Activated naive CD8-positive, alpha-beta T cell treated with anti-CD3 and anti-CD28 coated beads, Interleukin-2, amount 10 ng/mL, durations not matched to agents 7 days and 5 days (primary cell): ENCODE measurements around the gene SEMA4G. TPM values are rescaled to one million over a fixed set of nuclear protein-coding genes. Genes with fewer than 3 reads are reported as not detected.

Experiments used
- ATAC-seq: fragments of 150-1000 bp; cut with Tn5 transposase; one replicate; pipeline ENCODE4 v1.10.0; 2021; ENCODE audit warnings: low read depth, moderate library complexity
- POLR2A ChIA-PET: fragments of 350-600 bp; sonication (Branson Sonifier 250); formaldehyde crosslinking; loops from one replicate; lab custom pipeline; 2021; ENCODE audit warnings: antibody characterized with exemption; lab: Charles Lee
- DNase-seq: peaks from one replicate; pipeline ENCODE4 v3.0.0; 2021
- H3K27ac Mint-ChIP-seq: one replicate; pipeline ENCODE4 v1.8.0; 2022; ENCODE audit warnings: mild to moderate bottlenecking, mixed read lengths
- H3K27me3 Mint-ChIP-seq: one replicate; pipeline ENCODE4 v1.8.0; 2022; ENCODE audit warnings: mild to moderate bottlenecking, moderate library complexity, mixed read lengths
- H3K36me3 Mint-ChIP-seq: one replicate; pipeline ENCODE4 v1.8.0; 2021; ENCODE audit warnings: mild to moderate bottlenecking, mixed read lengths
- H3K4me1 Mint-ChIP-seq: one replicate; pipeline ENCODE4 v1.8.0; 2021; ENCODE audit warnings: mixed read lengths
- H3K4me3 Mint-ChIP-seq: one replicate; pipeline ENCODE4 v1.8.0; 2022; ENCODE audit warnings: mild to moderate bottlenecking, moderate library complexity, mixed read lengths
- H3K9me3 Mint-ChIP-seq: one replicate; pipeline ENCODE4 v1.8.0; 2021; ENCODE audit warnings: mixed read lengths
- total RNA-seq, 2 experiments: library from RNA; stranded (reverse); gene quantifications; one replicate each; pipeline ENCODE4 v1.2.3, GENCODE V29; 2021

Gene SEMA4G, protein sequence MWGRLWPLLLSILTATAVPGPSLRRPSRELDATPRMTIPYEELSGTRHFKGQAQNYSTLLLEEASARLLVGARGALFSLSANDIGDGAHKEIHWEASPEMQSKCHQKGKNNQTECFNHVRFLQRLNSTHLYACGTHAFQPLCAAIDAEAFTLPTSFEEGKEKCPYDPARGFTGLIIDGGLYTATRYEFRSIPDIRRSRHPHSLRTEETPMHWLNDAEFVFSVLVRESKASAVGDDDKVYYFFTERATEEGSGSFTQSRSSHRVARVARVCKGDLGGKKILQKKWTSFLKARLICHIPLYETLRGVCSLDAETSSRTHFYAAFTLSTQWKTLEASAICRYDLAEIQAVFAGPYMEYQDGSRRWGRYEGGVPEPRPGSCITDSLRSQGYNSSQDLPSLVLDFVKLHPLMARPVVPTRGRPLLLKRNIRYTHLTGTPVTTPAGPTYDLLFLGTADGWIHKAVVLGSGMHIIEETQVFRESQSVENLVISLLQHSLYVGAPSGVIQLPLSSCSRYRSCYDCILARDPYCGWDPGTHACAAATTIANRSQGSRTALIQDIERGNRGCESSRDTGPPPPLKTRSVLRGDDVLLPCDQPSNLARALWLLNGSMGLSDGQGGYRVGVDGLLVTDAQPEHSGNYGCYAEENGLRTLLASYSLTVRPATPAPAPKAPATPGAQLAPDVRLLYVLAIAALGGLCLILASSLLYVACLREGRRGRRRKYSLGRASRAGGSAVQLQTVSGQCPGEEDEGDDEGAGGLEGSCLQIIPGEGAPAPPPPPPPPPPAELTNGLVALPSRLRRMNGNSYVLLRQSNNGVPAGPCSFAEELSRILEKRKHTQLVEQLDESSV
- 1 to 10 TPM in 1 of 2 experiments, under 1 TPM in 1; 0.54 to 1.2 TPM for total RNA-seq

DNA sequence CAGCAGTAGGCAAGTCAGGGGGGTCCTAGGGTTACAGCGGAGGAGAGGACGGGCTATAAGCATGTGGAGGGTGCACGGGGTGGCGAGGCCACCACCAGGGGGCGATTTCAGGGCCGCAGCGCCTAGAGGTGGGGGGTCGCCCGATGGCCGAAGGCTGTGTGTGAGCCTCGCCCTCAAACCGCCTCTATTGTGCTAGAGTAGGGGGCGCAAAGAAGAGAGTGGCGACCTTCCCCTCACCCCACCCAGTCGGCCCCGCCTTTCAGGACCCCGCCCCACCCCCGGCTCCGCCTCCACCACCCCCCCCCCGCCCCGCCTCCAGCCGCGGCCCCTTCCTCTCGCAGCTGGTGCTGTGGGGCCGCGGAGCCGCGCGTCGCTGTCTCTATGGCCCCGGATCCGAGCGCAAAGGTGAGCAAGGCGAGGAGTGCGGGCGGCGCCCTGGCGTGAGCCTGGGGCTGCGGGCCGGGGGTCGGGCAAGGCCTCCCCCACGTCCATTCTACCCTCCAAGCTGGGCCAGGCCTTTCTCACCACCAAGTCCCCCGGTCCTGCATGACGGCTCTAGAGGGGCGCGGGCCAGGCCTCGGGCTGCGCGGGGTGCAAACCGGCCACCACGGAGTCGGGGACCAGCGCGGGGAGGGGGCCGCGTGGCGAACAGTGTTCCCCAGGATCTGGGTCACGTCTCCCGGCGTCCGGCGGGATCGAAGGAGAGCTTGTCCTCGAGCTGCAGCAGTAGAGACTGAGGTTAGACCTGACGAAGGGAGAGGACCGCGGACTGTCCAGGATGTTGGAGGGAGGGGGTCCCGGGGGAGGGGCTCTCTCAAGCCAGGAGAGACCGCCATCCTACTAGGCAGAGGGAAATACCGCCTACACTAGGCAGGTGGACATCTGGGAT, at the start of gene SEMA4G:
Gene SEMA4G (plus strand): TSS at position 318 of the 889 bp plus-strand sequence. CDS start 3,409 bp downstream, outside the sequence.
- Mint-ChIP-seq H3K36me3 (peaks cover 2% of the 10 kb centered on the region), H3K4me1 (peaks cover 4% of the 10 kb centered on the region), H3K27ac (no peak within 1 kb of the TSS), H3K9me3 (no peaks in the 10 kb centered on the region), H3K4me3 (peak within 1 kb of the TSS; percentile 63), H3K27me3 (peaks cover 5% of the 10 kb centered on the region)
- DNase-seq (peak; percentile 66), ATAC-seq (peak; percentile 65)
- POLR2A ChIA-PET = no interaction called here

DNA sequence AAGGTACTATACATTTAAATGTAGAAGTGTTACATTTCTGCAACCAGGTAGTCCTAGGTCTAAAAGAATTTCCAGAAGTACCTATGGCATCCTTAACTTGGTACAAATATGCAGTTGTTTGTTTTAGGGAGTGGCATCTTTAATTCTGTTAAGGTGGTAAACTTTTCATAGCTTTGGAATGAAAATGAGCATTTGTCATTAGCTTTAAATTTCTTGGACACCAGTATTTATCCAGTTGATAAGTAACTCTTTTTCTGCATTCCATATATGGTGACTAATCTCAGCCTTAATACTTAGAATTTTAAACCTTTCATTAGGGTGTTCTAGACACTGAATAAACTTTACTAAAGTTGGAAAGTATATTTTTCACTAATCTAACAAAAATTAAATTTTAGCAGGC, 45.7 kb upstream of the SEMA4G start:
- ATAC-seq (no peak), DNase-seq (no peak)
- H3K4me1 Mint-ChIP-seq = peaks cover 9% of the 10 kb centered on the region
- no peak overlapping the region for H3K27ac Mint-ChIP-seq
- POLR2A ChIA-PET = interaction anchor here (1.4 kb wide), 1 partner anchor 10 kb away, joined by 4 read pairs; the partner anchor contains the start of gene SLF2
- H3K9me3 Mint-ChIP-seq = no peaks in the 10 kb centered on the region
- H3K4me3 Mint-ChIP-seq = no peak overlapping the region
- H3K27me3 Mint-ChIP-seq = no peaks in the 10 kb centered on the region
- H3K36me3 Mint-ChIP-seq = peaks cover 28% of the 10 kb centered on the region

DNA sequence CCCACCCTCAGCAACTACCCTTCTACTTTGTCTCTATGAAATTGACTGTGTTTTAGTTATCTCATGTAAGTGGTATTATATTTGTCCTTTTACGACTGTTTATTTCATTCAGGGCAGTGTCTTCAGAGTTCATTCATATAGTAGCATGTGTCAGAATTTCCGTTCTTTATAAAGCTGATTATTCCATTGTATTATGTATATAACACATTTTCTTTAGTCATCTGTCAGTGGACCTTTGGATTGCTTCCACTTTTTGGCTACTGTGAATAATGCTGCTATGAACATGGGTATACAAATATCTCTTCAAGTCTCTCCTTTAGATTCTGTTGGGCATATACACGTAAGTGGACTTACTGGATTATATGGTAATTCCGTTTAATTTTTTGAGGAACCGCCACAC, 42.0 kb upstream of the SEMA4G start:
- Mint-ChIP-seq H3K4me3 (no peak overlapping the region), H3K4me1 (peaks cover 11% of the 10 kb centered on the region), H3K9me3 (no peaks in the 10 kb centered on the region), H3K36me3 (peaks cover 28% of the 10 kb centered on the region), H3K27ac (no peak overlapping the region), H3K27me3 (no peaks in the 10 kb centered on the region)
- POLR2A ChIA-PET = no interaction called here
- no peak for DNase-seq
- ATAC-seq = no peak

DNA sequence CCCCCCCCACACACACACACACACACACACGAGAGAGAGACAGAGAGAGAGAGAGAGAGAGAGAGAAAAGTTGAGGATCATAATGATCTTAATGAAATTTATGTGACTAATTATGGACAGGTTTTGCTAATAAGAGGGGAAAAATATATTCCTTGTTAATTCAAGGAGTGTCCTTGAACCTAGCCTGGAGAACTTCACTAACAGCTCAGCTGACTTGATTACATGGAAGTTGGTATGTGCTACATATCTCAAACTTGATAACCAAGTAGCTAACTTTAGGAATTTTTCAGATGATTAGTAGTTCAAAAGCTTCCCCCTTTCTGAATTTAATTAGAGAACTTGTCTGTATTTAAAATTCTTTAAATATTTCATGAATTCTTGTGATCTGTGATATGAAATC, 41.3 kb upstream of the SEMA4G start:
- H3K27me3 Mint-ChIP-seq = no peaks in the 10 kb centered on the region
- H3K4me3 Mint-ChIP-seq = no peak overlapping the region
- H3K27ac Mint-ChIP-seq = no peak overlapping the region
- H3K36me3 Mint-ChIP-seq = peaks cover 29% of the 10 kb centered on the region
- POLR2A ChIA-PET = interaction anchor here (0.6 kb wide), 1 partner anchor 9 kb away, joined by 3 read pairs; no protein-coding TSS in a partner anchor
- DNase-seq (no peak), ATAC-seq (no peak)
- peaks cover 11% of the 10 kb centered on the region for H3K4me1 Mint-ChIP-seq
- H3K9me3 Mint-ChIP-seq = no peaks in the 10 kb centered on the region

DNA sequence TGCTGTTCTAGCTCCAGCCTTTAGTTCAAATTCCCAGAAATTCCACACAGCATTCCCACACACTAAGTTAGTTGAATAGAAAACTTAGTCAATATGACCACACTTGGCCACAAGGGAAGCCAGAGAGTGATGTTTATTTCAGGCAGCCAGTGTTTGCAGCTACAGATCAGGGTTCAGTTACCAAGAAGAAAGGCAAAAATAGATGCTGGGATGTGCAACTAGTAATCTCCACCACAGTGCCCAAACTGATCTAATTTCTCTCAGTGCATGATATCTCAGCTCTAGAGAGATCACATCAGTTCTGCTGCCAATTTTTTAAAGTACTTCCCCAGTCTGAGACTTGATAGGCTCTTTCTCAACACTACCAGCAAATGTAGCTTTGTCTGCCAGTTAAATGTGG, 38.9 kb upstream of the SEMA4G start:
- no peak overlapping the region for H3K27ac Mint-ChIP-seq
- POLR2A ChIA-PET = no interaction called here
- ATAC-seq (no peak), DNase-seq (no peak)
- H3K9me3 Mint-ChIP-seq = no peaks in the 10 kb centered on the region
- H3K4me1 Mint-ChIP-seq = peaks cover 6% of the 10 kb centered on the region
- no peaks in the 10 kb centered on the region for H3K27me3 Mint-ChIP-seq
- H3K36me3 Mint-ChIP-seq = peaks cover 26% of the 10 kb centered on the region
- H3K4me3 Mint-ChIP-seq = no peak overlapping the region

DNA sequence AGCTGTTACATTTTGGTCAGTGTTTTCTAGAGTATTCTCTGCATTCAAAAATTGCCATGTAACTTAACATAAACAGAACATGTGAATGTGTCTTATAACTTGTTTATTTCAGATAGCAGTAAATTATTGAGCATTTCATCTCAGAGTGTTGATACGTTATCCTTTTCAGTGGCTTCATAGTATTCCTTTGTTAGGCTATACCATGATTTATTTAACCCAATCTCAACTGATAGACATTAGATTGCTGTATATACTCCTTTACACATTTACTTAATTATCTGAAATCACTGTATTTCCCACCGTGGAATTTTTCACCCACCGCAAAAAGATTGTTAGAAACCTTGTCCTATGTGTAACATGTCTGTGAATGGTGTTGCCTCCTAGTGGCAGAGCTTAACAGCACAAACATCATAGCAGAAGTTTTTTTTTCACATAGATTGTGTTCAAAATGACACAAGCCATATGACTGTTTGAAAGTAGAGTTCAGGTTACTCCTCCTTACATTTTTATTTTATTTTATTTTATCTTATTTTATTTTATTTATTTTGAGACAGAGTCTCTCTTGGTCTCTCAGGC, 35.1 kb upstream of the SEMA4G start:
- ATAC-seq = no peak
- Mint-ChIP-seq H3K27me3 (no peaks in the 10 kb centered on the region), H3K27ac (no peak overlapping the region), H3K9me3 (no peaks in the 10 kb centered on the region), H3K4me3 (no peak overlapping the region), H3K4me1 (peaks cover 5% of the 10 kb centered on the region), H3K36me3 (peaks cover 25% of the 10 kb centered on the region)
- POLR2A ChIA-PET = interaction anchor here (0.7 kb wide), 1 partner anchor 75 kb away, joined by 4 read pairs; no protein-coding TSS in a partner anchor
- no peak for DNase-seq

DNA sequence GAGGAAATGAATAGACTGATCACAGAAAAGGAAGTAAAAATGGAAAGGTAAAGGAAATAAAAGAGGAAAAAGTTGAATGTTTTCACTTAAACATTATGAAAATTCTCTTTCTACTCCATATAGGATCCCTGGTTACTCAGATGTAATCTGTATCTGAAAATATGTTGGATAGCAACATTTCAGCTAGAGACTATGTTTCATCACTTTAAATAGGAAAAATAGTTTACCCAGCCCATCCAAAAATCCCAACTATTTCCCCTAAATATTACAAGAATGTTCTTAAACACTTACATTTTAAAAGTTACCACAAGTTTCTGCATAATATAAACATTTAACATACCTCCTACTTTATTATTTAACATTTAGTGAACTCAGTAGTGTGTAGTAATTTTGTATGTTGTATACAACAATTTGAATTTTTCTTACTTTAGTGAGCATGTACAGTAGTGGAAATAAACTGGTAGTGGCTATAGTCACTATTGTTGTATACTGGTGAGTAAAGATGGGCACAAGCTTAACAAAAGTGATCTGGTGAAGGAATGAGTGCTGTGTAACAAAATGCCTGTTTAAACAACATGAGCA, 29.4 kb upstream of the SEMA4G start:
- H3K27ac Mint-ChIP-seq = no peak overlapping the region
- no peak for DNase-seq
- H3K9me3 Mint-ChIP-seq = no peaks in the 10 kb centered on the region
- H3K4me3 Mint-ChIP-seq = no peak overlapping the region
- ATAC-seq = no peak
- H3K4me1 Mint-ChIP-seq = peaks cover 10% of the 10 kb centered on the region
- POLR2A ChIA-PET = no interaction called here
- peaks cover 30% of the 10 kb centered on the region for H3K36me3 Mint-ChIP-seq
- H3K27me3 Mint-ChIP-seq = no peaks in the 10 kb centered on the region

DNA sequence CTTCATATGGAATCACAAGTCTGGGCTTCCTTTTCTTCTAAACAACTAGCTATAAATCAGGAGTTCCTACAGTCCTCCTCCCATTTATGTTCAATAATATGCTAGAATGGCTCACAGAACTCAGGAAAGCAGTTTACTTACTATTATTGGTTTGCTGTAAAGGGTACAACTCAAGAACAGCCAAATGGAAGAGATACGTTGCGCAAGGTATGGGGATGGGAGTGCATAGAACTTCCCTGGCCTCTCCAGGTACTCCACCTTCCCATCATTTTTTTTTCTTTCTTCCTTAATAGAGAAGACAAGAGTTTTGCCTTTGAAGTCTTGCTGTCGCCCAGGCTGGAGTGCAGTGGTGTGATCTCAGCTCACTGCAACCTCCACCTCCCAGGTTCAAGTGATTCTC, 27.1 kb upstream of the SEMA4G start:
- Mint-ChIP-seq H3K27ac (no peak overlapping the region), H3K9me3 (no peaks in the 10 kb centered on the region), H3K4me3 (no peak overlapping the region), H3K36me3 (peaks cover 38% of the 10 kb centered on the region), H3K4me1 (peaks cover 10% of the 10 kb centered on the region), H3K27me3 (no peaks in the 10 kb centered on the region)
- POLR2A ChIA-PET = interaction anchor here (0.6 to 2.3 kb wide), 2 partner anchors 29 to 1381 kb away, joined by 7 to 10 read pairs; partner anchors contain the start of gene SLF2
- no peak for DNase-seq
- no peak for ATAC-seq

DNA sequence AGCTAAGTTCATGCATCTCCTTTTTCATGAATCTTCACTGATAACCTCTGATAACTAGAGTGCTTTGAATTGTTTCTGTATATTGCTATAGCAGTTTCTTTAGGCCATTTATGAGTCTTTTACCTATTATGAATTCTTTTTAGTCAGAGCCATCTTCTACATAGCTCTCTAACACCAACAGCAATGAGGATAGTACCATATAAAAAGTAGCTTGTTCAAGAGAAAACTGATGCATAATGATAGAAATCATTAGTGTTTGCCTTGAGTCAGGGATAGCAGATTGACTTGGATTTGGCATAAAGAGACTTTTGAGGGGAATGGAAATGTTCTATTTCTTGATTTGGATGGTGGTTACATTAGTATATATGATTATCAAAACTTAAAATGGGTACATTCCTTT, 25.8 kb upstream of the SEMA4G start:
- Mint-ChIP-seq H3K27me3 (no peaks in the 10 kb centered on the region), H3K4me1 (peaks cover 10% of the 10 kb centered on the region), H3K36me3 (peaks cover 36% of the 10 kb centered on the region), H3K27ac (peak overlapping the region; percentile 63), H3K4me3 (peak overlapping the region; percentile 59), H3K9me3 (no peaks in the 10 kb centered on the region)
- DNase-seq = no peak
- POLR2A ChIA-PET = interaction anchor here (0.7 to 2.3 kb wide), 3 partner anchors 11 to 31 kb away, joined by 3 to 10 read pairs (median 5); partner anchors contain the start of gene SLF2
- ATAC-seq = peak; percentile 14

DNA sequence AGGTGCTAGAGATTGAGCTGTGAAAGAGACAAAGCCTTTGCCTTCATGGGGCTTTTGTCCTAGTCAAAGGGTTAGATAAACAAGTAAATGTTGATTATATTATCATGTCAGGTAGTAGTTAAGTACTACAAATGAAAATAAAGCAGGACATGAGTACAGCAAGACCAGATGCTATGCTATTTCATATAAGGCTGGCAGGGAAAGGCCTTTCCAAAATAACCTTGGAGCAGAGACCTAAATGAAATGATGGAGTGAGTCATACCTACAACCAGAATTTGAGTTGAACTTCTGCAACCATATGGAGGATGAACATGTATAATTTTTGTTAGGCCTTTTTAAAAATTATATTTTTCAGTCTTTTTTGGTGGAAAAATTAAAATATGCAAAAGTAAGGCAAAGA, 23.6 kb upstream of the SEMA4G start:
- Mint-ChIP-seq H3K9me3 (no peaks in the 10 kb centered on the region), H3K4me1 (peaks cover 15% of the 10 kb centered on the region), H3K36me3 (peaks cover 30% of the 10 kb centered on the region), H3K27ac (no peak overlapping the region), H3K27me3 (no peaks in the 10 kb centered on the region), H3K4me3 (no peak overlapping the region)
- POLR2A ChIA-PET = no interaction called here
- ATAC-seq (no peak), DNase-seq (no peak)

DNA sequence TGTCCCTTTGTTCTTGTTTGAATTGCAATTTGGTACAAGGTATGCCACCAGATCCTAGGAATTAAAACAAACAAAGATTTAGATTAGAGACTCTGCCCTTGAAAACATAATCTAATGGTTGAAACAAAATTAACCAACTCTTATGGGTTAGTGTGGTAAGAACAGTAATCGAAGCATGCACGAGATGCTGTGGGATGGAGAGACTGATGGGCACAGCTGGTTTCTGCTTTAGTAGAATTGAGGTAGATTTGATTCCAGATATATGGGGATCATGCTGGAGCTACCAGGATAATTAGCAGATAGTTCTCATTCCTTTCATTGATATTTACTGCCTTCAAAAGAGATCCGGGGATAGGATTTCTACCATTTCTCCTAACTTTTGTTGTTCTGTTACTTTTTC, 20.4 kb upstream of the SEMA4G start:
- no peak overlapping the region for H3K27ac Mint-ChIP-seq
- POLR2A ChIA-PET = no interaction called here
- no peaks in the 10 kb centered on the region for H3K9me3 Mint-ChIP-seq
- DNase-seq (no peak), ATAC-seq (no peak)
- no peaks in the 10 kb centered on the region for H3K27me3 Mint-ChIP-seq
- no peak overlapping the region for H3K4me3 Mint-ChIP-seq
- peaks cover 23% of the 10 kb centered on the region for H3K36me3 Mint-ChIP-seq
- H3K4me1 Mint-ChIP-seq = peaks cover 8% of the 10 kb centered on the region

DNA sequence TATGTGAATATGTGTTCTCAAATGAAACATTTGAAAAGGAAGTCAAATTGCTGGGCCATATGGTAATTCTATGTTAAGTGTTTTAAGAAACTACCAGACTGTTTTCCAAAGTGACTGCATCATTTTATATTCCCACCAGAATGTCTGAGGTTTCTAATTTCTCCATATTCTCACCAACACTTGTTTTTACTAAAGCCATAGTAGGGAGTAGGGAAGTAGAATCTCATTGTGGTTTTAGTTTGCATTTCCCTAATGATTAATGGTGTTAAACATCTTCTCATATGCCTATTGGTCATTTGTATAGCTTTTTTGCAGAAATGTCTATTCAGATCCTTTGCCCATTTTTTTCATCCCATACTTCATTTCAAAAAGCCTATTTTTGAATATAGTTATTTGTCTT, 9.1 kb upstream of the SEMA4G start:
- H3K9me3 Mint-ChIP-seq = no peaks in the 10 kb centered on the region
- peaks cover 14% of the 10 kb centered on the region for H3K36me3 Mint-ChIP-seq
- DNase-seq (no peak), ATAC-seq (no peak)
- no peak overlapping the region for H3K4me3 Mint-ChIP-seq
- peaks cover 5% of the 10 kb centered on the region for H3K4me1 Mint-ChIP-seq
- POLR2A ChIA-PET = no interaction called here
- H3K27me3 Mint-ChIP-seq = no peaks in the 10 kb centered on the region
- H3K27ac Mint-ChIP-seq = no peak overlapping the region
